Measurements from ENCODE around the gene ATXN1.

Gene ATXN1

DNA sequence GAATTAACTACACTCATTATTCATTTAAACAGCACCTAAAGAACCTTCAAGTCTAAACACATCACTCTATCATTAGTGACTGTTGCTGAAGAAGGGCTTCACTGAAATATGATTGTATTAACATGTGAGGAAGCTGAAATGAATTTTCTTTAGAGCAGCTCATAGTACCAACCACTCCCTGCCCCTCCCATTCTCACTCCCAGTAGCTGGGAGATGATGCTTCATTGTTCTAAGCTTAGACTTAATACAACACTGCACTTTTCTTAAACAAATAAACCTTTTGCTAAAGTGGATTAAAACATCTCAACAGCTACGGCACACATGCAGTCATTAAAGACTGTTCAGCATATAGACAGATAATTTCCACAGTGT lies 63.1 kb downstream of the ATXN1 start:
- DNase-seq (ENCODE audit: low read depth, low spot score): no peak

GRCh38 chr6:16697437-16698161 lies 63.7 kb downstream of the ATXN1 start:
- no peak for DNase-seq (ENCODE audit: low read depth, low spot score)

DNA sequence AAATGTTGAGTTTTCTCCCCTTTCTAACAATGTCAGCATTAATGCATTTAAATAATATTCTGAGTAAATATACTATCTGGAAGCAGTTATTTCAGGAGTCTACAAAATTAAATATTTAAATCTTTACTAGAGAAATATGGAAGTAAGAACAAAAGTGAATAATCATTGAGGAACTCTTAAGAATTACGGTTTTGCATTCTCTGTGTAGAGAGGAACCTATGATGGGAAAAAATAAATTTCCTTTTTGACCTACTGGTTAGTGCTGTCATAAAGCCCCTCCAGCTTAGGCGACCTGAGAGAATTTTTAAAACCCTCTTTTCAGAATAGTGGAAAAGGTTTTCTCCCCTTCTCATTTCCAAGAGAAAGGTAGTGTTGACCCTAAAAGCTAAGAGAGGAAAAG lies 64.8 kb downstream of the ATXN1 start:
- no peak for DNase-seq (ENCODE audit: low read depth, low spot score)

DNA sequence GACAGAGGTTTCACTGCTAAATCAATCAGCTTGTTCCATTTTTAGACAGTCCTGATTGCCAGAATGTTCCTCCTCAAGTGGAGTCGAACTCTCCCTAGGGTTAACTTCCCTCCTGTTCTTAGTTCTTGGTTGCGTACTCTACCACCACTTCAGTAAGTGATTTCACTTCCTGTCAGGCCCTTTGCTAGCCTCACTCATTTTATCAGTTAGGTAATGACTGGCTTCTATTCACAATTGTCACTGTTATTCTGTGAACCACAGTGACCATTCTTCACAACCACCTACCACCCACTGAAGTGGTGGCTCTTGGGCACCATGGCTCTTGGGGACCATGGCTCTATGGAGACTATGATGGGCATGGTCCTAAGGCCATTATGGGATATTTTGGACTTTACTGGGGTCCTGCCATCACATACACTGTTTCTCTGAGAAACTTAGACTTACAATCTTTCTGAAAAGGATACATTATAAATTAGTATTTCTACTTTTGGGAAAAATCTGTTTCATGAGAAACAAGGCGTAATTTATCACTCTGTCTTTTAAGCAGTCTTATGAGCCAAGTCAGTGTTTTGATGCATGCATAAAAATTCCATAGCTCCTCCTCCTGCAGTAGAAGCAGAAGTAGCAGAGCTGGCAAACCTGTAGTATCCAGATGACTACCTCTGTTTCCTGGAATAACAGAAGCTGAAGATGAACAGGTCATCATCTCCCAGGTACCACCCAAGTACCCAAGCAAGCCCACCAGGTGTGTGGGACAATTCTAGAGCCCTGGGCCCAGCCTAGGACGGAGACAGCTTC lies 66.3 kb downstream of the ATXN1 start:
- no peak for DNase-seq (ENCODE audit: low read depth, low spot score)

GRCh38 chr6:16691324-16691723 lies 69.9 kb downstream of the ATXN1 start:
- no peak for DNase-seq (ENCODE audit: low read depth, low spot score)

DNA sequence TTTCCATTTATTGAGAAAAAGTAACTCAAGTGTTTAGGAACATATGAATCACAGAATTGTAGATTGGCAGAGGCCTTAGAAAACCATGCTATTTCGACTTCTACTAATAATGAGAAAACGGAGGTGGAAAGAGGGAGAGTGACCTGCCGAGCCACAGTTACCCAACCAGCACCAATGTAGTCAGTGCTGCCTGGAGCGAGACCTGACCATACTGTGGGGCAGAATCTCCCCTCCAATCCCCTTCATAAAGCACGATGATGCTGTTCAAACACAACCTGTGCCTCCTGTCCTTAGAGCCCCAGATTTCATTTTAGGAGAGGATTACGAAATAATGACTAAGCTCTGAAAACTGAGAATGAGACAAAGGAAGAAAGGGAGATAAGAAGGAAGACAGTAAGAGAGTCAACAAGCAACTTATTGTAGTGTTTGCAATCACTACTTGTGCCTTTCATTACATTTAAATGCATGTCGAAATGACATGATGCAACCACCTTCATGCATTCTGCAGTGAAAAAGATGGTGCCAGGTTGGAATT lies 70.6 kb downstream of the ATXN1 start:
- no peak for DNase-seq (ENCODE audit: low read depth, low spot score)

DNA sequence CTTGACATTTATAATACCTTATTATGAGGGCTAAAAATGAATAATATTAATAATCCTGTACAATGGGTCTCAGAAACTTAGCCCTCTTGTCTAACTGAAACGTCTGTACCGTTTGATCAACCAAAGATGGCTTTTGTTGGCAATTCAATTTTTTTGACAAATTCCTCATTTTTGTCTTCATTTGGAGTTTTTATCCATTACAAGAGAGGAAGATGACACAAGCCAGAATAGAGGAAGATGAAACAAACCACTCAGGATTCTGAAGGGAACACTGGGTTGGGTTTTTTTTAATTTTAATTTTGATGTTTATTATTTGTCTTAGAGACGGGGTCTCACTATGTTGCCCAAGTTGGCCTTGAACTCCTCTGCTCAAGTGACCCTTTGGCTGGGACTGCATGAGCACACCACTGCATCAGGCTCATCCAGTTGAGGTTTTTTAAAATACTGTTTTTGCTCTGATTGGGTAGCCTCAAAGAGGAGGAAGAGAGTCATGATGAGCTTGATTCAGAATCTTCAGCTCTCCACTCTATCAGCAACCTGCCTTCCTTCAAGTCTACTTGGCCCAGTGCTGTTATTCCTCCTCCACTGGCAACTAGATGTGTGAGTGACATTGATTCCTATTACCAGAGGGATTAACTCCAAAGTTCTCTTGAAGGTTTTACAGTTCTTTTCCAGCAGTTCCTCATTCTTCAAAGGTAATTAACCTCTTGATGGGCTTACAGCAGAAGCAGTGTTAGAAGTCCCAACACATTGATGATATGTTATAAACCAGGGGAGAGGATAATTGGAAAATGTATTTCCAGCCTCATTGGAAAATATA lies 71.3 kb downstream of the ATXN1 start:
- no peak for DNase-seq (ENCODE audit: low read depth, low spot score)

- no peak for DNase-seq (ENCODE audit: low read depth, low spot score)
Observed at GRCh38 chr6:16688984-16689636, 72.2 kb downstream of the ATXN1 start.

GRCh38 chr6:16688436-16688835 lies 72.8 kb downstream of the ATXN1 start:
- DNase-seq (ENCODE audit: low read depth, low spot score): no peak

DNA sequence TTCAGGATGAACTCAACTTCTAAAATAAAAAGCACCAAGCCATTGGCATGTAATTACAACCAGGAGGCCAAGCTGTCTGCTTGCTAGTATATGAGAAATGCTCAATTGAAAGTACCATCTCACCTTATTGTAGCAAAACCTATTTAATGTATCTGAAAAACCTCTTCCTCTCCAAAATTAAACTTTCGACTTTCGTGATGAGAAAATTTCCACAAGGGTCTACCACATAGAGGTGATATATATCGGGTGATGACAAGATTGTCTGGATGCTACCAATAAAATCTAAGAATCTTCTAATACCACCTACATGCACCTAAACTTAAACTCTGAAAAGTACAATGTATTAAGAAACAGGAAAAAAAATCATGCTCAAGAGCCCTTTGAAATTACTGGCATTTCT lies 74.2 kb downstream of the ATXN1 start:
- DNase-seq (ENCODE audit: low read depth, low spot score): no peak

GRCh38 chr6:16684896-16685554 lies 76.2 kb downstream of the ATXN1 start:
- DNase-seq (ENCODE audit: low read depth, low spot score): no peak

DNA sequence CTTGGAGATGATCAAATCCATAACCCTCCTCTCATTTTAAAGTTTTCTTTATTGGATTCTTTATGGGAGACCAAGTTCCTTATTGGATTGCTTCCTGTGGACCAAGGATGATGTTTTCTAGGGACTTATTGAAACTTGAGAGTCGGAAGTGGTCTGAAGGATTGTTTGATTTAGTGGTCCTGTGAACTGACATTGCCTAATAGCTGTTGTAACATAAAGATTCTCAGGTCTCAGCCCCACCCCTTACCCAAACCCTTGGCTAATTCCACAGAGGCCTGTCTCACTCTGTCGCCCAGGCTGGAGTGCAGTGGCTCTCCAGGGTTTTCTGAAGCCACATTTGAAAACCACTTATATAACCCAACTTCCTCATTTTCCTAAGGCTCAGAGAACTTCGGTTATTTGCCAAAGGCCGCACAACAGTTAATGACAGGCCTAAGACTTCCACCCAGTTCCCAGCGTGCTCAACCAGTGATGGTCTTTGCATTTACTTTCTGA lies 77.0 kb downstream of the ATXN1 start:
- no peak for DNase-seq (ENCODE audit: low read depth, low spot score)

- DNase-seq (ENCODE audit: low read depth, low spot score): no peak
Observed at GRCh38 chr6:16683641-16684194, 77.5 kb downstream of the ATXN1 start.

- DNase-seq (ENCODE audit: low read depth, low spot score): no peak
Observed at GRCh38 chr6:16681260-16681873, 79.9 kb downstream of the ATXN1 start.

GRCh38 chr6:16679050-16679449 lies 82.2 kb downstream of the ATXN1 start:
- DNase-seq (ENCODE audit: low read depth, low spot score): no peak

DNA sequence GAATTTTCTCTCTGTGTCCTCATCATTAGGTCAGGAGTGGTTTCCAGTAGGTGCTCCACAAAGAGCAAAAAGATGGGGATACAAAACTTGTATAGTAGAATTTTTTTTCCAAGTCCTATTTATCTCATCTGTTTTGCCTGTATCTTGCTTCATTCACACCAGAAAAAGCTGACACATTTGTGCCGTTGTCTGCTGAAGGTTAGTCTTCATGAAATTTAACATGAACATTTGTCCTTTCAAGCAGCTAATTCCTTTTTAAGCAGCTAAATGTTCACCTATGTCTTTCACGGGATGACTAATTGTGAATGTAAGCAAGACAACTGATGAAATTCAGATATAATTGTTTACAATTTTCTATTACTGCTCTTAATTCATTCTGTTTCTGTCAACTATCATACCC lies 83.8 kb downstream of the ATXN1 start:
- DNase-seq (ENCODE audit: low read depth, low spot score): no peak

DNA sequence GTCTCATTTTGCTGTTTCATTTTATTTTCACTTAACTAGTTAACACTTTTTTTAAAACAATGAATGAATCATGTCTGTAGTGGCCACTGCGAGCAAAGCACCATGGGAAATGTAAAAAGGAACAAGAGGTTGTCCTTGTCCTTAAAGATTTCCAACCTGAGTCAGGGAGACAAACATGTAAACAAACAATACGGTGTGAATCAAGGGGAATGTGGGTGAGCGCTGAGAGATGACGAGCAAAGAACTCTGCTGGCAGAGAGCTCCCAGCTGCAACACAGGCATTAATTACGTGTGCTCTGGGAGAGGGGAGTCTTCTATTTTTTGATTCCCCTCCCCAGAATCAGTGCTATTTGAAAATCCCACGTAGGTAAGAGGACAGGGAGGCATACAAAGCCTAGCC lies 84.3 kb downstream of the ATXN1 start:
- DNase-seq (ENCODE audit: low read depth, low spot score): no peak

DNA sequence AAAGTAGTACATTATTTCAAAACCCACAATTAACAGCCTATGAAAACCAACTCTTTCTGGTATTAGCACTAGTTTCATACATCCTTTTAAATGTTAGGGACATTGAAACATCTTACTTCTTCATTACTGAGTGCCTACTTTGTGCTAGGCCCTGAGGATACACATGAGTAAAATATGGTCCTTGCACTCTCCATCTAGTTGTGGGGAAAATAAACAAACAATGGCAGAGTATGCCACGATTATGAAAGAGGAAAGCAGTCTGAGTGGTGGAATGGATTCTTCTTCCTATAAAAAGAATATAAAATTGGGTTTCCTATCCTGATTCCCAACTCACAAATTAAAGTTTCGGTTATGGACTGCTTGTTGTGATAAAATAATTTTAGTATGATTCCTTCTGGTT lies 84.9 kb downstream of the ATXN1 start:
- no peak for DNase-seq (ENCODE audit: low read depth, low spot score)

DNA sequence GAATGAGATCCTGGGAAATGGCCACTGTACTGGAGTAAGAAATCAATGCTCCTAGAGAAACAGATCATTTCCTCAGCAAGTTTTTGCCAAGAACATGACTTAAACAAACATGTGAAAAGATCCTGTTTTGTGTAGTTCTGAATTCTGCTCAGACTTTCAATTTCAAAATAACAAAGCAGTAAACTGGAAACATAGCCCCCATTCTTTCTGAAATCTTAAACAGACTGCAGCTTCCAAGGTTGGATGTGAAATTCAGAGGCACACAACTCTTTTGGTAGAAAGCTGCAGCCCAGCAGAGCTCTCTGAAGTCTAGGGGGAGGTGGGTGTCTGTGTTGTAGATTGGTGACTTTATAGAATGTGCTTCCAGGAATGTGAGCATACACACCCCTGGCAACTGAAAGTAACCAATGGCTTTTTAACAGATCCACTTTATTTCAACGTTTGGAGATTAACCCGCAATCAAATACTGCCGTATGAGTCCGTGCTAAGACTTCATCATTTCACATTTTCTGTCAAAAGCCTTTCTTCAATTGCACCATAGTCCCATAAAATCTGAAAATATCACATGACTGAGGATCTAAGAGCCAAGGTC lies 86.4 kb downstream of the ATXN1 start:
- no peak for DNase-seq (ENCODE audit: low read depth, low spot score)

Measured in iPS DF 19.7 (cell line).